DMS 273 treated with DMSO at 0.1 percent for 48 hours (cell line): ENCODE results near the gene TMEM115.

Experiments used
- DNase-seq: peaks from one replicate; lab custom pipeline; 2025; lab: John Stamatoyannopoulos, UW

TMEM115 gene

DNA sequence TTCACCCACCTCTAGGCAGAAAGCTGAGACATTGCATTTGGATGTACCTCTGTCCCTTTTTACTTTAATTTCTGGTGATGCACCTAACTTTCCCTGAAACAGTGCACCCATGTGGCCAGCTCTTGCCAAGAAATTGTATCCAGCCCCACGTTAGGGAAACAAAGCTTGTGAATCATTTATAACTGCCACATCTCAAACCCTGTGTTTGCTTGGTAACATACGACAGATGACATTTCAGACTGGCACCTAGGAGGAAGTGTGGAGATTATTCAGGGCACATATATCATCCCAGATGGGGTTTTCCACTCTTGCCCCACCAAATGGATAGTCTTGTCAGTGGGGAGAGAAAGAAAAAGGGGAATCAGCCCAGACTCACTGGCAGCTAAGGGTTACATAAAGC, 6.5 kb downstream of the TMEM115 start:
- no peak for DNase-seq

DNA sequence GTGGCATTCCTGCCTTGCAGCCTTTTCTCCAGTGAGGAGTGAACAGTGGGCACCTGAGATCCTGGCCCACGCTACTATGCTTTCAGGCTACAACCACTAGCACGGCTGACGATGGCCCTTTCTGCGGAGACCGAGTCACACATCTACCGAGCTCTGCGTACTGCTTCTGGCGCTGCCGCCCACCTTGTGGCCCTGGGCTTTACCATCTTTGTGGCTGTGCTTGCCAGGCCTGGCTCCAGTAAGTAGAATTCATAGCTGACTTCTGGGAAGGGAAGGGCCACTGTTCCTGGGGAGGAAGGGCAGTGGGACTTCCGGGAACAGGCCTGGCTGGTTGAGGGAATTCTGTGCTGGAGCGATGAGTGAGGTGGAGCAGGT, 8.0 kb downstream of the TMEM115 start:
- no peak for DNase-seq

DNA sequence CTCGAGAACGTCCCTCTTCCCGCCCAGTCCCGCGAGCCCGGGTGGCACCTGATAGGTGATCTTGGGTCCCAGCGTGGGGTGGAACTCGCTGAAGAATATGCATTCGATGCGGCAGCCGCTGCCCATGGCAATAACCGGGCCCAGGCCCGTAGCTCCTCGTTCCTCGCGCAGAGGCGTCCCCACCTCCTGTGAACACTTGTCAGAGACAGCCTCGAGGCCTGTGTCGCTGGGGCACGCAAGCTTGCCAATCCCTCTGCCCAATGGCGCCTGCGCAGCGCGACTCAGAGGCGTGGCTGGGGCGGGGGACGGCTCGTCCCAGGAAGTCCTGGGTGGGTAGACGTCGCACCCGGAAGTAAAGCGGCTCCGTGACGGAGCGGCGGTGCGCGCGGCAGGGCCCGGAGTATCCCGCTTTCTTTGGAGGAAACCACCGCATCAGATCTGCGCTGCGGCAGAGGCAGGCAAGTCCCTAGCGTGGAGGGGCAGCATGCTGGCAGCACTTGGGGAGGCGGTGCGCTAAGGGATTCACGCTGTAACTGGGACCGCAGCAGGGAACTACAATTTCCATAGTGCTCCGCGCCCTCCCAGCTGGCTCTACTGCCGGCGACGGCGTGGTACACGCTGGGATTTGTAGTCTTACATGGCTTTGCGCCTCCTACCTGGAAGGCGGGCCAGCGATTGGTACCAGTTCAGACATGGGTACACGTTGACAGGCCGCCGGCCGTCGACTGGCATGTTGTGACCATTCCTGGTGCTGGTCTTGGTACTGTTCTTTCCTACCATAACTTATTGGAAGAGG, 8.6 kb downstream of the TMEM115 start, which contains the start of the genes CYB561D2 and NPRL2:
CYB561D2 (plus strand) TSS at position 336 of the 796 bp plus-strand sequence. CDS start 572 bp downstream, outside the sequence.
NPRL2 (minus strand) TSS at position 249 of the 796 bp plus-strand sequence; CDS start at position 126, 123 bp downstream.
- peak; percentile 78 for DNase-seq

DNA sequence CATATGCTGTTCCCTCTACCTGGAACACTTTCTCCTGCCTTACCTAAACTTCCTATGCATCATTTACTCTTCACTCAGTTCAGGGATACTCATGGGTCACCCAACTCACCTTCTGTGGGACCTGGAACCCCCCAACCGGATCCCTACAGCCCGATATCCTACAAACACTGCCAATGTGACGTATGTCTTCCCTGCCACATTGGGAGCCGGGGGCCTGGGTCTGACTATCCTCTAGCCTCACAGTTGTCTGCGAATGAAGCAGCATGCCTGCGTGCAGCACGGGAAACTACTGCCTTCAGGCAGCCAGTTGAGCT, 9.2 kb downstream of the TMEM115 start:
- no peak for DNase-seq

DNA sequence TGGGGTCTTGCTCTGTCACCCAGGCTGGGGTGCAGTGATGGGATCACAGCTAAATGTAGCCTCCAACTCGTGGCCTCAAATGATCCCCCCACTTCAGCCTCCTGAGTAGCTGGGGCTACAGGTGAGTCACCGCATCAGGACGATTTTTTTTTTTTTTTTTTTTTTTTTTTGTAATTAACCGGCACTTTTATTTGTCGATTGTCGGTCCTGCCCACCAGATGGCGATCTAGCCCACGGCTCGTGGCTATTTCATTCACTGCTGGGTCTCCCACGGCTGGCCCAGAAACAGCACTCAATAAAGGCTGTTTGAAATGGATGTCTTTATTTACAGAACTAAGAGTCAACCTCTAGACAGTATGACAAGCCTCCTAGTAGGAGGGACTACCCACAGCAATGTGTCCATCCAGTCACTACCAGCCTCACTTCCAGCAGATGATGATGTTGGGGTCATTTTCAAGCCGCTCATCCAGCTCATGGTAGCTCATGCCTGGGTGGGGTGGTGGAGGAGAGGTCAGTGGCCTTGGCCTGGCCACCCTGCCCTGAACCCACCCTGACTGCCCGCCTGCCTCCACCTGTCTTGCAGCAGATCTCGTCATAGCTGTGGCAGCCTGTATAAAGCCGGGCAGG, 12.0 kb downstream of the TMEM115 start:
- DNase-seq: no peak

DNA sequence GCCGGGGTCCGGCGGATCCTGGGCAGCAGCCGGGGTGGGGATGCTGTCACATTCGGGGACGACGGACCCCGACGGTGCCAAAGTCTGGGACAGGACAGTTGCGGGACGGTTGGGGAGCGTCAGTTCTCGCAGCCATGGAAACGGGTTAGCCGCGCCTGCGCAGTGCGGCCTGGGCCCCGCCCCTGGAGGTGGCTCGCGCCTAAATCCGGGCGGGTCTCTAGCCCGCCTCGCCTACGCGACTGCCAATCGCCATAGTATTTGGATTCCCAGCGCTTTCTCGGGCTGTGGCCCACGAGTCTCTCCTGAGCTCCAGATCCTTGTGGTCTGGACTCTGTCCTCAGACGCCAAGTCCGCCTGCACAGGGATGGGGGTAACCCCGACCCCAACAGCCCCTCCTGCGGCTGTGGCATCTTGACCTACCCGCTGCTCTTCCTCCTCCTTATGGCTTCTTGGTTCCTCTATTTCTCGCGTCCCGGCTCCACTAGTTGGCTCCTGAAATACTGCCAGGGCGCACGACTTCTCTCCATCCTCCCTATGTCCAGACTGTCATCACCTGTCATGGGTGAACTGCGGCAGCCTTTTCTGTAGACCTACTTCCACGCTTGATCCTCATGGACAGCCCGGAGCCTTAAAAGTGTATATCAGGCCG, 13.6 kb downstream of the TMEM115 start, which contains the start of gene ZMYND10:
ZMYND10 (minus strand) TSS at position 147 of the 649 bp plus-strand sequence. CDS start 153 bp downstream, outside the sequence.
- no peak for DNase-seq

DNA sequence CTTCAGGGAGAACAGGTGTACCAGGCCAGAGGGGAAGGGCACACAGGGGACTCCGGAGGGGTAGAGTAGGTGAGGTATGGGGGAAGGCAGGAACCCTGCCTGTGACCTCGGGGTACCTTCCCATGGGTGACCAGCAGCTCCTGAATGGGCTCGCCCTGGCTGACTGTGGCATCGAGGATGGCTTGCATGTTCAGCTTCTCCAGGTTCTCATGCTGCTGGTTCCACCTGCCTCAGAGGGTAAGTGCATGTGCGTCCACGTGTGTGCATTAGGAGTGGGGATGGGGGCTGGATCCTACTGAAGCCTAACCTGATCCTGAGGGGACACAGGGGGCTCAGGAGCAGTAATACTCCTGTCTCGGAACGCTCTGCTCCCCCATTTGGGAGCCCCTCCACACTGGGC, 14.3 kb downstream of the TMEM115 start:
- no peak for DNase-seq

DNA sequence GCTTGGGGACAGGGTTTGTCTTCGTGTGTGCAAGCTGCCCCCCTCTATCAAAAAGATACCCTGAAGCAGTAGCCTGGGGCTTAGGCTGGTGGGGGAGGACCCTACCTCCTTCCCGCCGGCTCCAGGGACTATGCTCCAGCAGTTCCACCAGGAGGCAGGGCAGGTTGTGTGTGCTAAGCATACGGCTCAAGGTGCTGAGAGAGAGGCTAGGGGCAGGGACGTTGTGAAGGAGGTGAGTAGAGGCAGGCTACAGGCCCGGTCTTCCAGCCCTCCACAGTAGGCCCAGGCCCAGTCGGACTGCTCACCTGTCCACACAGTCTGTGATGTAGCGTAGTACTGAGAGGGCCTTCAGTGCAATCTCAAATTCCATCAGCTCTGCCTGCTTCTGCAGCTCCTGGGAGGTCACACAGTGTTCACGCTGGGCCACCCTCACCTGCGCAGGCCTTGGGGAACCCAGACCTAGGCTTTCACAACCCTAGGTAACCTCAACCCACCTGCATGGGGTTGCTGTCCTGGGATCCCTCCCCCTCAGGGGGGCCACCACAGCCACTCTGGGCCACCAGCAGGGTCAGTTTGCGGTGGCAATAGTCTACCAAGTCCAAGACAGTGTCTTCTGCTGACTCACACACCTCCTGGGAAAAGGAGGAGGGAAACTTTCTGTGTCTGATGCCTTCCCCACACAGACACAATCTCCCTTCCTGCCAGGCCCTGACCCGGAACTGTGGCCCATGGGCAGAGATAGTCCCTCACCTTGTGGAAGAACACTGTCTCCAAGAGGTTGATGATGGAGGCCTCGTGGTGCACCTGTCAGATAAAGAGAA, 16.3 kb downstream of the TMEM115 start:
- no peak for DNase-seq

DNA sequence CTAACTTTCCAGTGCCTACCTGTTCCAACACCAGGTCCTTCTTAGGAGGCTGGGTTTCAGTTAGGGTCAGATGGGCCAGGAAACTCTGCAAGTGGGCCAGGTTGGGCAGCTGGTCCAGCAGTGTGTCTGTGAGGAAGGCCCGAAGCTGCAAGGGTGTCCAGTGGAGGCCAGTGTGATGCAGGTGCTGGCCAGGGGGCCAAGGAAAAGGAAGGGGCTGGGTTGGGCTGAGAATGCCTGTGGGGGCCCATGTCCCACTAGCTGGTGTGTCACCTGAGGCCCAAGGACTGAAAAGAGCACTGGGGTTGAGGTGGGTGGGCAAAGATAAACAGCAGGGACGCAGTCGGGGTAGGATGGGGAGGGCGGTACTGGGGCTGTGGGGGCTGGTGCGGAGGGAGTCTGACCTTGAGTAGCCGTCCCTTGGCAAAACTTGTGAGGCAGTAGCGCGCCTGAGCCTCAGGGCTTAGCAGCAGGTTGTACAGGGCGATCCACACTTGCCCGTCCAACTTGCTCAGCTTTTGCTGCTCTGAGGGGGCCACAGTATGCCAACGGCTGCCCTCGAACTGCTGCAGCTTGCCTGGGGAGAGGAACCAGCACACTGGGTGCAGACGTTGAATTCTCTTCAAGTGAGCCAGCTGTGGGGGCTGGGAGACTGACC, 17.2 kb downstream of the TMEM115 start:
- DNase-seq: no peak

DNA sequence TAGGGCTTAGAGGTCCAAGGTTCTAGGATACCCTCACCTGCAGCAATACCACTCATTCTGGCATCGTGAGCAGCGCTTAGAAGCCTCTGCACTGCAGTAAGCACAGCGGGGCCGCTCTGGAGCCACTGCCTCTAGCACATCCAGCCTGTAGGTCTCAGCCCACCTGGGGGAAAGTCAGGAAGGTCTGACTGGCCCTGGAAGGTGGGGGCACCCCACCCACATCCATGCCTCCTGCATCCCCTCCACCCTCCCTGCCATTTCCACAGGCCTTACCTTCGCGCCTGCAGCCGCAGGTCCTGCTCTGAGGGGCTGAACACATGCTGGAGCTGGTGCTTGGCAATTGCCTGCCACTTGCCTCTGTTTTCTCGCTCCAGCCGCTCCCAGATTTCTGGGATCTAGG, 17.8 kb downstream of the TMEM115 start:
- no peak for DNase-seq

DNA sequence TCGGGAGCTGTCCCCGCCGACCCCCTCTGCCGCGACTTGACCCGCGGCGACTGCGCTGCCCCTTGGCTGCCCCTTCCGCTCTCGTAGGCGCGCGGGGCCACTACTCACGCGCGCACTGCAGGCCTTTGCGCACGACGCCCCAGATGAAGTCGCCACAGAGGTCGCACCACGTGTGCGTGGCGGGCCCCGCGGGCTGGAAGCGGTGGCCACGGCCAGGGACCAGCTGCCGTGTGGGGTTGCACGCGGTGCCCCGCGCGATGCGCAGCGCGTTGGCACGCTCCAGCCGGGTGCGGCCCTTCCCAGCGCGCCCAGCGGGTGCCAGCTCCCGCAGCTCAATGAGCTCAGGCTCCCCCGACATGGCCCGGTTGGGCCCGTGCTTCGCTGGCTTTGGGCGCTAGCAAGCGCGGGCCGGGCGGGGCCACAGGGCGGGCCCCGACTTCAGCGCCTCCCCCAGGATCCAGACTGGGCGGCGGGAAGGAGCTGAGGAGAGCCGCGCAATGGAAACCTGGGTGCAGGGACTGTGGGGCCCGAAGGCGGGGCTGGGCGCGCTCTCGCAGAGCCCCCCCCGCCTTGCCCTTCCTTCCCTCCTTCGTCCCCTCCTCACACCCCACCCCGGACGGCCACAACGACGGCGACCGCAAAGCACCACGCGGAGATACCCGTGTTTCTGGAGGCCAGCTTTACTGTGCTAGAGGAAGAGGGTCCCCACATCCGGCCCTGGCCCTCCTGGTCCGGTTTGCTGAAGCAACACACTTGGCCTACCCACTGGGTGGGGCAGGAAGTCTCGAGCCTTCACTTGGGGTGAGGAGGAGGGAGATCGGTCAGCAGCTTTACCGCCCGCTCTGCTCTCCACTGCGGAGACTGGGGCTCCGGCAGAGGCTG, 18.6 kb downstream of the TMEM115 start, which contains the start of gene RASSF1:
RASSF1 (minus strand) TSS at position 389 of the 882 bp plus-strand sequence; CDS start at position 358, 31 bp downstream.
- no peak for DNase-seq

DNA sequence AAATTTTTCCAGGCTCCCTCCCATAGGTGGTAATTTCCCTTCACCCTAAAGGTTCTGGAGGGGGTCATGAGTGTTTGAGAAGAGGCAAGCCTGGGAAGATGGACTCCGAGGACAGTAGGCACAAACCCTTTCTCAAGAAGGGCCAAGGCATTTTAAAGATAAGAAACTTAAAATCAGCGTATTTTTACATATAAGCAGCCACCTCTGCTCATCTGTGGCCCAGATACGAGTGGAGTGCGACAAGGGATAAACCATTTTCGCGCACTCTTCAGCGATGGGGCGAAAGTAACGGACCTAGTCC, 19.2 kb downstream of the TMEM115 start:
- DNase-seq: no peak

DNA sequence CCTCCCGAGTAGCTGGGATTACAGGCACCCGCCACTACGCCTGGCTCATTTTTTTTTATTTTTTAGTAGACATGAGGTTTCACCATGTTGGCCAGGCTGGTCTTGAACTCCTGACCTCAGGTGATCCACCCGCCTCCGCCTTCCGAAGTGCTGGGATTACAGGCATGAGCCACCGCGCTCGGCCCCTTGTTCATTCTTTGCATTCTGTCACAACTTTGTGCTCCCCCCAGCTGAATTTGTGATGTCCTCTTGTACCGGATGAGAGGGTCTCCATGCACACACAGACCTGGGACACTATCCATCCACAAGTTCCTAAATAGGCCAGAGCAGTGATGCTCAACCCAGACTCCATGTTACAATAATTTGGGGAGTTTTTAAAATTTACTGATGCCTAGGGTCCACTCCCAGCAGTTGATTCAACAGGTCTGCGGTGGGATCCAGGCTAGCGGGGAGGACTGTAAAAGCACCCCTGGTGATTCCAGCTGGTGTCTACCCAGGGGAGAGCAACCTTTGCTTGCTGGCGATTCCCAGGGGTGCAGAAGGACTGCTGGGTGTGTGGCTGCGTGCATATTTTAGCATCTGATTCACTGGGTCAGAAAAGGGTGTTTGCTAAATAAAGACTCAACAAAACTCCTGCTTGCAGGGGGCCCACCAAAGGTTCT, 19.7 kb downstream of the TMEM115 start:
- DNase-seq: no peak

DNA sequence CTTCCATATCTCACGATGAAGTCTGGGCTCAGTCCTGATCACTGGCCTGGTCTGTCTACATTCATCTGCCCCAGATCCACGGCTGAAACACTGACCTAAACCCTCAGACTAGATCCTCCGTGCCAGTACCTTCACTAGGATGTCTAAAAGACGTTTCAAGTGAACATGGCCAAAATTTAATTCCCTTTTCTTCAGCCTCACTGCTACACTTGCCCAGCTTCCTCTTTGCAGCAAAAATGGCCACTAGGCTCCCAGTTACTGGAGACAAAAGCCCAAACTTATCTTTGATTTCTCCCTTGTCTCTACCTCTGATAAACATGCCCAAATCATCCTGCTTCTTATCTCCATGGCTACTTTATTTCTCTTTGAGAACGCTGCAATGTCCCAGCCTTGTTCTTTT, 20.4 kb downstream of the TMEM115 start:
- DNase-seq: no peak

DNA sequence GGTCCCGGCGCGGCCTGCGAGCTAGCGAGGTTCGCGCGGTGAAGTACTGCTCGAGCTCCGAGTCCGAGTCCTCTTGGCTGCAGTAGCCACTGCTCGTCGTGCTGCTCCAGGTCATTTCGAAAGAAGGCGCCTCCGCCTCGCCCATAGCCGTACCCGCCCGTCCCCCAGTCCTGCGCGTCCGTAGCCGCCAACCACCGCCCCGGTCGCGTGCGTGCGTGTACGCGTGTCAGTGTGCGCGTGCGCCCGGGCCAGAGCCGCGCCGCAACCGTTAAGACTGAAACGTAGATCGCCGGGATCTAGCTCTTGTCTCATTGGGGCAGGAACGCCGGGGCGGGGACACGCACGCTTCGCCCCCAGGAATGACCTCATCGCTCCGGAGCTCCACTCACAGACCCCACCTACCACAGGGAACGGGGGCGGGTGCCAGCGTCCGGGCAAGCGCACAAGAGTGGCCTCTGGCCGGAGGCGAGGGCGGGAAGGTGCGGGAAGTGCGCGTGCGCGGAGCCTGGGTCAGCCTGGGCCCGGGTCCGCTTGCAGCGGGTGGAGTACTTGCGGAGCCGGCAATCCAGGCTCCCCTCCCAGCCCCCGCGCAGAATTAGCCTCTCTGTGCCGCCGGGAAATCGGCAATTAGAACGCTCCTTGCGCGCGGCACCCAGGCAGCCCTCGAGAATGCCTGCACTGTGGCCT, 22.0 kb downstream of the TMEM115 start:
- peak; percentile 90 for DNase-seq

DNA sequence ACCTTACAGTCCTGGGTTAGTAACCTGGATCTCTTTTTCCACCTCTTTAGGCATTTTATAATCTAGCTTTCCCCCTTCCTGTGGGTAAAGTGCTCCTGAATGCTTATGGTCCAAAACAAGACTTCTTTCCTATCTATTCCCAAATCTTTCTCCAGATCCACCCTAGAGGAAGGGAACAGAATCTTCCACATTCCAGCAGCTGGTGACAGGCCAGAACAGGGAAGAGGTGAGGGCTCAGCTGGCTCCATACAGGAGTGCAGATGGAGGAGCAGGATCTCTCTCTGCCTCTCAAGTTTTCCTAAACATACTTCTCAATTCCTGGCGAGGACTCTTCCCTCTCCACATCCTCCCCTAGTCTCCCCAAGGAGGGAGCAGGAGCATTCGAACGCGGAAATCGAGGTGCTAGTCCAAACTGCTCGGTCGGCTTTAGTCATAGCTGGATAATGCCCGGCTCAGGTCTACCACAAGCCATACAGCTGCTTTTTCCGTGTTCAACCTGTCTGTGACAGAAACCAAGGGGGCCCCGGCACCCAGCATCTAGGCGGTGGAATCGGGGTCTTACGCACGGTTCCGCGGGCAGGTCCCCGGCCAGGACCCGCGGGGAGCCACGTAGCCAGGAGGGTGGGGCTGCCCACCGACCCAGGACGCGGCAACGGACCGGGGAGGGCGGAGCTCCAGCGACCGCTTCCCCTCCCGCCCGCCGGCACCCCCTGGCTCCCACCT, 22.7 kb downstream of the TMEM115 start:
- DNase-seq: no peak

DNA sequence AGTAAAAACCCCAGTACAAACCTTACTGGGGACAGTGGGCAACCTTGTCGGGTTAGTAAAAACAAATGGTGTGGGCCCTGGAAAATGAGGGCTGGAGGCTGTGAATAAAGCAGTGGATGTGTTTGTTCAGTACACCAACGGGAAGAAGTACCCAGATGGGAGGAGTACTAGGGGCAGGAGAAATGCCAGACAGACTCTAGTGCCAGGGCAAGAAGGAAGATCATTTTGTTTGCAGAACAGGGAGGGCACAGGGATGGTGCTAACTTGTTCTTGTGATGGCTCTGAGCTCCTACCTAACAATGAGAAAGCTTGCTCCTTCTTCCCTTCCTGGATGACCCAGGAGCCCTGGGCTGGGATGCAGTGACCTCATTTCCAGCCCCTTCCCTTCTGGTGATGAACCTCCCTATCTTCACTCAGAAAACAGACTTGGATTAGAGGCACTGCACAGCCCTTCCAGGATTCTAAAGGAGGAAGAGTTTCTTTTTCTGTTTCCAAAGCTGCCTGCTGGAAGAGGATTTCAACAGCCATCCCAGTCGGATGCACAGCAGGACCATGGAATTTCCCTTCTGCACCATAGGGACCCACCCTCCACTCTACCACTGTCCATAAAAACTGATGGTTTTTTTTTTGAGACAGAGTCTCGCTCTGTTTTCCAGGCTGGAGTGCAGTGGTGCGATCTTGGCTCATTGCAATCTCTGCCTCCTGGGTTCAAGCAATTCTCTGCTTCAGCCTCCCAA, 24.8 kb downstream of the TMEM115 start:
- no peak for DNase-seq

DNA sequence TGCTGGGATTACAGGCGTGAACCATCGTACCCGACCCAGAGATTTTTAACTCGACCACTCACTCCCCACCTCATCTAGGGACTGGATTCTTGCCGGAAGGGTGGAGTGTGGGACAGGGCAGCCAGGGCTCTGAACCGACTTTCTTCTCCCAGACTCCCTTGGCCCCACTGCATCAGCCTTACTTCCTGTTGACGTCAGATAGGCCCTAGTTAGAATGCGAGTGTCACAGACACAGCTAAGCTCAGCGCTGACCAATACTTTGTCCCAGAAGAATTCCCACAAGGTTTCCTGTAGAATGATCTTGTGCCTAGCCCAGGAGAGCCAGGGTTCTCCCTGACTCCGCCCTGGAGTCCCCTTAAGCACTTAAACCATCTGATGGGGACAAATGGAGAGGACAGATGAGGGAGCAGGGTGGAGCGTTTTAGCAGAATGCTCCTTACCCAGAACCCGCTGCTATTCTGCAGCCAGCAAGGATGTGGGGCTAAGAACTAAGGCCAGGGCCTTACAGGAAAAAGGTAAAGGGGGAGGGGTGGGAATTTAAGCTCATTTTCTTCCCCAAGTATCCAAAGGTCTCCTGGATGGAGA, 25.5 kb downstream of the TMEM115 start:
- DNase-seq: no peak
